Transverse colon (tissue), 4 donors: Measurements from ENCODE around the gene RNF224. TPM values are rescaled to one million over a fixed set of nuclear protein-coding genes. Genes with fewer than 3 reads are reported as not detected.
"Not testable (repeated sequence)": the region's sequence is repeated elsewhere in the genome, so short reads cannot be mapped to it uniquely, and the experiment has no call there.

Experiments used
- DNase-seq: peaks from one replicate; pipeline ENCODE4 v3.0.0-alpha.2; 2019
- H3K27ac ChIP-seq, 4 donors: fragments of 200-600 bp; sonication (generic); 2 replicates each; pipeline ENCODE4 v1.5.1; 2016 to 2018; ENCODE audit warnings: inconsistent platforms in 4 of 4
- H3K27me3 ChIP-seq: fragments of 200-600 bp; sonication (generic); 2 replicates; pipeline ENCODE4 v1.5.1; 2017; ENCODE audit warnings: inconsistent platforms
- H3K36me3 ChIP-seq, 4 donors: fragments of 200-600 bp; sonication (generic); 2 replicates each; pipeline ENCODE4 v1.5.1; 2017 to 2019; ENCODE audit warnings: inconsistent platforms in 4 of 4
- H3K4me1 ChIP-seq, 4 donors: fragments of 200-600 bp; sonication (generic); 2 replicates each; pipeline ENCODE4 v1.5.1; 2017 to 2020; ENCODE audit warnings: inconsistent platforms in 4 of 4
- H3K4me3 ChIP-seq, 4 donors: fragments of 200-600 bp; sonication (generic); 1 replicate in 1 of 4; 2 replicates in 3 of 4; pipeline versions ENCODE4 v1.5.1 to v1.6.1; 2017 to 2019; ENCODE audit warnings: inconsistent platforms in 4 of 4
- H3K9me3 ChIP-seq, 2 donors: fragments of 200-600 bp; sonication (generic); 2 replicates each; pipeline ENCODE4 v1.5.1; 2017 to 2019; ENCODE audit warnings: inconsistent platforms in 2 of 2
- EP300 ChIP-seq: sonication (generic); formaldehyde crosslinking; IDR thresholded peaks from one replicate; pipeline ENCODE4 v1.6.1; 2017; ENCODE audit warnings: antibody characterized with exemption, low read depth
- POLR2A ChIP-seq: fragments of 450-650 bp; IDR thresholded peaks from one replicate; pipeline ENCODE4 v1.6.1; 2016; ENCODE audit warnings: antibody characterized with exemption, mild to moderate bottlenecking, moderate library complexity
- POLR2AphosphoS5 ChIP-seq, 3 donors: sonication (generic); formaldehyde crosslinking; IDR thresholded peaks; one replicate each; pipeline ENCODE4 v1.6.1; 2016; ENCODE audit warnings: antibody characterized with exemption in 3 of 3
- WGBS, 2 donors: methylation state at CpG; one replicate each; pipeline ENCODE4 v1.1.5; 2018; ENCODE audit warnings: low coverage in 1 of 2; 5-methylcytosine and 5-hydroxymethylcytosine counted together
- in situ Hi-C, 4 donors: fragments of 200-750 bp; cut with MboI; loops; one replicate each; pipeline versions ENCODE4 v1.15.0 to v1.15.1; 2017; ENCODE audit warnings: low sequenced_read_pairs in 3 of 4, low pct_ligation_motif_present in 1 of 4, low pct_unique_long_range_greater_than_20kb in 1 of 4
- intact Hi-C: fragments of 100-400 bp; cut with DNase I; formaldehyde crosslinking; loops from one replicate; pipeline ENCODE4 v1.15.1; 2023; ENCODE audit warnings: low total_unique reads
- total RNA-seq, 4 donors: library from RNA; depleted of rRNA; stranded (reverse); fragments of >200 nt; gene quantifications; one replicate each; pipeline ENCODE4 v1.1.0, GENCODE V29; 2016
- TF ChIP-seq, protein P1 (sequence below), 5 experiments: fragments of 200-600 bp in 3 of 5; fragments of 450-650 bp in 2 of 5; sonication (generic) in 3 of 5; IDR thresholded peaks; 1 replicate in 2 of 5; 2 replicates in 3 of 5; pipeline ENCODE4 v1.5.1; 2016 to 2017; ENCODE audit warnings: antibody characterized with exemption in 5 of 5, inconsistent platforms in 3 of 5, mild to moderate bottlenecking in 2 of 5, moderate library complexity in 1 of 5

The RNF224 gene
- total RNA-seq, 4 donors from 2014 or later = not detected

DNA sequence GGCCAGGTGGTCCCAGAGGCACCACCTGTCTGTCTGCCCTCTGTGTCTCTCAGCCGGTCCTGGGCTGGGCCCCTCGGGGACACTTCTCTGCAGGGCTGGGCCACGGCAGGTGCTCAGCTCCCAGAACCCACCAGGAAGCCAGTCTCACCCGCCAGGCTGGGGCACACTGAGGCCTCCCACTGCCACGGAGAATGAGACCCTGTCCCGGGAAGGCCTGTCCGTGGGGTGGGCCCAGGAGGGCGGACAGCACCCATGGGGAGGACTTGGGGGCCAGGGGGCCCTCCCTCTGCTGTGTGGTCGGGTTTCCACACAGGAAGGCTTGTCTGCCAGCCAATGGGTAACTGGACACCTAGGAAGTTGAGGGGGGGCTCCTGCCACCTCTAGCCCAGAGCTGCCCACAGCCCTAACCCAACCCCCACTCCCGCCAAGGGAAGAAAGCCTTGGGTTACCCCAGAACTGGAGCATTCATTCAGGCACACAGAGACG is 9.7 kb downstream of the RNF224 start:
- in situ Hi-C loops = loop anchor here in 1 of 4 donors (10.0 kb wide), 1 partner anchor 112 kb away; no protein-coding TSS in a partner anchor
- peaks cover 34 to 56% (median 44%) of the 10 kb centered on the region in 4 donors for H3K4me1 ChIP-seq
- H3K9me3 ChIP-seq = no peaks in the 10 kb centered on the region
- H3K4me3 ChIP-seq = peak overlapping the region in 1 of 4 donors; percentile 26
- intact Hi-C loops = no loop called here
- peak overlapping the region; percentile 99 to 100 (median 100) for H3K27ac ChIP-seq
- TF ChIP-seq POLR2A (no peak), POLR2AphosphoS5 (IDR thresholded peaks at IDR 0.05) (no peak), EP300 (no peak)
- TF ChIP-seq, protein P1, sequence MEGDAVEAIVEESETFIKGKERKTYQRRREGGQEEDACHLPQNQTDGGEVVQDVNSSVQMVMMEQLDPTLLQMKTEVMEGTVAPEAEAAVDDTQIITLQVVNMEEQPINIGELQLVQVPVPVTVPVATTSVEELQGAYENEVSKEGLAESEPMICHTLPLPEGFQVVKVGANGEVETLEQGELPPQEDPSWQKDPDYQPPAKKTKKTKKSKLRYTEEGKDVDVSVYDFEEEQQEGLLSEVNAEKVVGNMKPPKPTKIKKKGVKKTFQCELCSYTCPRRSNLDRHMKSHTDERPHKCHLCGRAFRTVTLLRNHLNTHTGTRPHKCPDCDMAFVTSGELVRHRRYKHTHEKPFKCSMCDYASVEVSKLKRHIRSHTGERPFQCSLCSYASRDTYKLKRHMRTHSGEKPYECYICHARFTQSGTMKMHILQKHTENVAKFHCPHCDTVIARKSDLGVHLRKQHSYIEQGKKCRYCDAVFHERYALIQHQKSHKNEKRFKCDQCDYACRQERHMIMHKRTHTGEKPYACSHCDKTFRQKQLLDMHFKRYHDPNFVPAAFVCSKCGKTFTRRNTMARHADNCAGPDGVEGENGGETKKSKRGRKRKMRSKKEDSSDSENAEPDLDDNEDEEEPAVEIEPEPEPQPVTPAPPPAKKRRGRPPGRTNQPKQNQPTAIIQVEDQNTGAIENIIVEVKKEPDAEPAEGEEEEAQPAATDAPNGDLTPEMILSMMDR (IDR thresholded peaks at IDR 0.05) = no peak
- WGBS, 2 donors = 37% methylated on average over 4 of the region's 11 CpGs; no CpG with 5 or more reads in 1 of the 2 donors
- peaks cover 31% of the 10 kb centered on the region for H3K27me3 ChIP-seq
- no peak for DNase-seq
- H3K36me3 ChIP-seq = no peaks in the 10 kb centered on the region

DNA sequence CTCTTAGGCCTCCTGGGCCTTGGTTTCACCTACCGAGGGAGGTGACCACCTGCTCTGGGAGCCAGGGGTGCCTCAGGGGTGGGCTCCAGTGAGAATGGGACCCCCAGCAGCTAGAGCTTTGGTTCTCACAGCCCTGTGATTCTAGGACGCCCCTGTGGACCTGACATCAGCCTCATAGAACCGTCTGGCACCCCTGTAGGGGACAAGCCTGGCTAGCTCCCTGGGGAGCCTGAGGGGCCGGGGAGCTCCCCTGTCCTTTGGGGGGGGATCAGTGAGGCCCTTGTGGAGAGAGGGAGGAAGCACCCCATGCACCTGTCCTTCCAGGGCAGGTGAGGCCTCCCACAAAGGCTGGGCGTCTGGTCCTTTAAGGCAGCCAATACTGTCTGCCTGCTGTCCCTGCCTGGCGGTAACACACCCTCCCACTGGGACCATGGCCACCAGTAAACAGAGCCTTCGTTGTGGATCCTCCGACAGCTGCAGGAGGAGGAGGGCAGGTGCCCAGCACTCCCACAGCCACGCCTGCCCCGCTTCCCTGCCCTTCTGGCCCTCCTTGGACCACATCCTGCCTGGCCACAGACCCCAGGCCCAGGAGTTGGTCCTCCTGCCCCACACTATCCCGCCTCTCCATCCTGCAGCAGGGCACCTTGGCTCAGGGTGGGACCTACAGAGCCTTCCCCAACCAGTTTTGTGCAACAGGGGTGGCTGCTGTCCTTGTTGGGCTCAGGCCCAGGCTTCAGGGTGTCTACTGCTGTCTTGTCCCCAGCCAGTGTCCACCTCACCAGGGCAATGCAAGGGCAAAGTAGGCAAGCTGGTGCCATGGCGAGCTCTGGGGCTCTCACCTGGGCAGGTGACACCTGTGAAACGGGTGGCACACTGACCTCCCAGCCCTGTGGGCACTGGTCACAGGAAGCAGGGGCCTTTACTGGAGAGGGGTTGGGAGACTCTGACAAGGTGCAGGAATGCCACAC is 10.7 kb downstream of the RNF224 start:
- Histone ChIP-seq H3K36me3 (peaks cover 0 to 5% (median 0%) of the 10 kb centered on the region in 4 donors), H3K4me1 (peaks cover 44 to 64% (median 50%) of the 10 kb centered on the region in 4 donors), H3K4me3 (no peak overlapping the region), H3K9me3 (no peaks in the 10 kb centered on the region), H3K27me3 (peaks cover 20% of the 10 kb centered on the region), H3K27ac (peak overlapping the region; percentile 99 to 100 (median 100))
- TF ChIP-seq EP300 (no peak), POLR2A (peak; percentile 48), POLR2AphosphoS5 (IDR thresholded peaks at IDR 0.05) (peak; percentile 57 to 77 (median 76))
- TF ChIP-seq, protein P1 (IDR thresholded peaks at IDR 0.05) = peak in 1 of 5 experiments; percentile 21
- 57% methylated on average over 7 of the region's 13 CpGs; no CpG with 5 or more reads in 1 of the 2 donors for WGBS, 2 donors
- peak; percentile 75 for DNase-seq
- in situ Hi-C loops = loop anchor here in 1 of 4 donors (10.0 kb wide), 1 partner anchor 113 kb away; no protein-coding TSS in a partner anchor
- intact Hi-C loops = no loop called here

DNA sequence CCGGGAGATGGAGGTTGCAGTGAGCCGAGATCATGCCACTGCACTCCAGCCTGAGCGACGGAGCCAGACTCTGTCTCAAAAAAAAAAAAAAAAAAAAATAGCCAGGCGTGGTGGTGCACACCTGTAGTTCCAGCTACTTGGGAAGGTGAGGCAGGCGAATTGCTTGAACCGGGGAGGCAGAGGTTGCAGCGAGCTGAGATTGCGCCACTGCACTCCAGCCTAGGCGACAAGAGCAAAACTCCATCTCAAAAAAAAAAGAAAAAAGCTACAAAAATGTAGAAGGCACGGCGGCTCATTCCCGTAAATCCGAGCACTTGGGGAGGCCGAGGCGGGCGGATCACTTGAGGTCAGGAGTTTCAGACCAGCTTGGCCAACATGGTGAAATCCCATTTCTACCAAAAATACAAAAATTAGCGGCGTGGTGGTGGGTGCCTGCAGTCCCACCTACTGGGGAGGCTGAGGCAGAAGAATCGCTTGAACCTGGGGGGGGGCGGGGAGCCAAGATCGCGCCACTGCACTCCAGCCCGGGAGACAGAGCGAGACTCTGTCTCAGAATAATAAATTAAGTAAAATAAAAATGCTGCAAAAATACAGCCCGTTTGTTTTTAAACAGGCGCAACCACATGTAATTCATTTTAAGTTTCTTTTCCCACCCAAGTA is 12.4 kb downstream of the RNF224 start:
- intact Hi-C loops = not testable (repeated sequence)
- in situ Hi-C loops = loop anchor here in 1 of 4 donors (10.0 kb wide), 1 partner anchor 115 kb away; no protein-coding TSS in a partner anchor

DNA sequence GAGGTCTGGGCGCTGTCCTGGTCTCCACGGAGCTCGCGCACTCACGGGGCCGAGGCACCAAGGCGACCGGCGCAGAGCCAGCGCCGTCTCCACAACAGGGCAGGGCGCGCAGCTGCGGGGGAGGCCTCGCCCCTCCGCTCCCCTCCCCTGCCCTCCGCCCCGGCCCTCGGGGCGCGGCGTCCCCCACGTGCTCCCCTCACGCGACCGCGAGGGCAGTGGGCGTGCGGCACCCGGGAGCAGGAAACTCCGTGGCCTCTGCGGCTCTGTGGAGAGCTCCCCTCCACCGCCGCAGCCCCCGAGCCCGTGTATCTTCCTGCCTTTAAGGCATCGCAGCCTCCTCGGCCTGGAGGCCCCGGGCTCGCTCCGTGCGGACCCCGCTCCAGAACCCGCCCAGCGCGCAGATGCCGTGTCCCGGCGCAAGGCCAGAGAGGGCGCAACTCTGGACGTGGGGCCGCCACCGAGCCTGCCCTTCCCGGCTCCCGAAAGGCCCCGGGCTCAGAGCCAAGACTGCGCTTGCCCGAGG is 13.1 kb downstream of the RNF224 start:
- Histone ChIP-seq H3K4me1 (peaks cover 44 to 65% (median 56%) of the 10 kb centered on the region in 4 donors), H3K27me3 (no peaks in the 10 kb centered on the region), H3K27ac (peak overlapping the region; percentile 99 to 100 (median 100)), H3K36me3 (peaks cover 0 to 5% (median 0%) of the 10 kb centered on the region in 4 donors), H3K4me3 (peak overlapping the region; percentile 42 to 78 (median 70)), H3K9me3 (no peaks in the 10 kb centered on the region)
- DNase-seq = peak; percentile 83
- TF ChIP-seq EP300 = no peak
- TF ChIP-seq, protein P1 (IDR thresholded peaks at IDR 0.05) = peak in 1 of 5 experiments; percentile 6
- TF ChIP-seq POLR2A = peak; percentile 56
- peak; percentile 20 to 63 (median 60) for TF ChIP-seq POLR2AphosphoS5 (IDR thresholded peaks at IDR 0.05)
- WGBS, 2 donors = 1% methylated on average over 55 of the region's 58 CpGs; no CpG with 5 or more reads in 1 of the 2 donors
- intact Hi-C loops = no loop called here
- in situ Hi-C loops = no loop called here

More for the DNA sequence above, 12.4 kb downstream of the RNF224 start:
- not testable (repeated sequence) for H3K9me3 ChIP-seq, H3K27me3 ChIP-seq, H3K36me3 ChIP-seq, DNase-seq
- H3K27ac ChIP-seq = peak overlapping the region; percentile 99 to 100 (median 100)
- peaks cover 44 to 65% (median 56%) of the 10 kb centered on the region in 4 donors for H3K4me1 ChIP-seq
- H3K4me3 ChIP-seq = peak overlapping the region; percentile 42 to 78 (median 70)
- 30 to 34% methylated on average over 18 to 27 of the region's 27 CpGs for WGBS, 2 donors
